HCT116 (cell line): ENCODE data around the gene CHCHD3. TPM values are rescaled to one million over a fixed set of nuclear protein-coding genes. Genes with fewer than 3 reads are reported as not detected.

ENCODE experiments used
- ATAC-seq: fragments of 200-7000 bp; cut with Tn5 transposase; 2 replicates; pipeline ENCODE4 v1.9.1; 2020; ENCODE audit warnings: mild to moderate bottlenecking, moderate library complexity
- BruUV-seq: library from RNA; stranded (reverse); fragments of 400-500 nt; replicated peaks from 2 replicates; lab custom pipeline; 2021; lab: Mats Ljungman, UMichigan
- CTCF ChIA-PET: fragments of 300-600 bp; sonication (Branson Sonifier 250); formaldehyde crosslinking; loops from one replicate; lab custom pipeline; 2021; ENCODE audit warnings: antibody characterized with exemption; lab: Charles Lee
- POLR2A ChIA-PET: fragments of 300-600, 350-600 bp; sonication (Branson Sonifier 250); formaldehyde crosslinking; loops from one replicate; lab custom pipeline; 2021; ENCODE audit warnings: antibody characterized with exemption; lab: Charles Lee
- RAD21 ChIA-PET, 2 experiments: fragments of 300-600 bp; sonication (Branson Sonifier 250); formaldehyde crosslinking; loops; one replicate each; lab custom pipeline; 2023; ENCODE audit warnings: low total read pairs in 2 of 2; ENCODE audit not compliant: uncharacterized antibody in 2 of 2, unreplicated experiment in 2 of 2, low non-redundant PET in 1 of 2; lab: Charles Lee
- DNase-seq: peaks from one replicate; pipeline ENCODE4 v3.0.0-alpha.2; 2010; ENCODE audit warnings: low read depth, low spot score
- H2AFZ ChIP-seq: fragments of 200-600 bp; shearing (Covaris generic), sonication (generic); 2 replicates; pipeline ENCODE4 v1.6.1; 2017; ENCODE audit warnings: low read depth, mixed run types, mixed read lengths, antibody characterized with exemption, low read length; ENCODE audit not compliant: poor library complexity, severe bottlenecking
- H3K27ac ChIP-seq: 2 replicates; pipeline ENCODE4 v1.5.1; 2012; ENCODE audit warnings: low read depth, low read length
- H3K27me3 ChIP-seq: fragments of 200-600 bp; sonication (generic); 2 replicates; pipeline ENCODE4 v1.6.1; 2016; ENCODE audit warnings: mixed run types, low read length, mixed read lengths; ENCODE audit not compliant: insufficient read depth
- H3K36me3 ChIP-seq, 2 experiments: fragments of 200-500 bp in 1 of 2; fragments of 200-600 bp in 1 of 2; sonication (Bioruptor generic) in 1 of 2; sonication (generic) in 1 of 2; 2 replicates each; pipeline versions ENCODE4 v1.5.1 to v1.6.1; 2014 to 2016; ENCODE audit warnings: low read length in 2 of 2, inconsistent platforms in 1 of 2, mixed read lengths in 1 of 2, mixed run types in 1 of 2; ENCODE audit not compliant: insufficient read depth in 2 of 2, control insufficient read depth in 1 of 2
- H3K4me1 ChIP-seq, 2 experiments: fragments of 200-600 bp in 1 of 2; sonication (generic) in 1 of 2; 2 replicates each; pipeline versions ENCODE4 v1.5.1 to v1.6.1; 2012 to 2017; ENCODE audit warnings: low read length in 2 of 2, inconsistent platforms in 1 of 2, mild to moderate bottlenecking in 1 of 2, mixed read lengths in 1 of 2, mixed run types in 1 of 2, moderate library complexity in 1 of 2; ENCODE audit not compliant: insufficient read depth in 2 of 2, control insufficient read depth in 1 of 2
- H3K4me2 ChIP-seq: fragments of 200-600 bp; sonication (generic); 2 replicates; pipeline ENCODE4 v1.6.1; 2017; ENCODE audit warnings: mixed run types, low read length, mixed read lengths
- H3K4me3 ChIP-seq, 2 experiments: fragments of 200-600 bp in 1 of 2; sonication (generic) in 1 of 2; replicated peaks in 1 of 2; 2 replicates each; pipeline ENCODE4 v1.5.1; 2011 to 2016; ENCODE audit warnings: low read length in 2 of 2, control low read depth in 1 of 2, low read depth in 1 of 2, mild to moderate bottlenecking in 1 of 2, mixed read lengths in 1 of 2, mixed run types in 1 of 2
- H3K79me2 ChIP-seq: fragments of 200-600 bp; sonication (generic); 2 replicates; pipeline ENCODE4 v1.6.1; 2017; ENCODE audit warnings: mild to moderate bottlenecking, mixed run types, low read length, moderate library complexity, mixed read lengths; ENCODE audit not compliant: insufficient read depth
- H3K9ac ChIP-seq: fragments of 200-600 bp; sonication (generic); 2 replicates; pipeline ENCODE4 v1.6.1; 2016; ENCODE audit warnings: low read length, mixed read lengths
- H3K9me2 ChIP-seq: fragments of 200-600 bp; sonication (generic), shearing (Covaris generic); 2 replicates; pipeline ENCODE4 v1.6.1; 2017; ENCODE audit warnings: mixed run types, mild to moderate bottlenecking, moderate library complexity; ENCODE audit not compliant: insufficient read depth
- H3K9me3 ChIP-seq, 2 experiments: fragments of 200-500 bp in 1 of 2; fragments of 200-600 bp in 1 of 2; sonication (Bioruptor generic) in 1 of 2; sonication (generic) in 1 of 2; 2 replicates each; pipeline ENCODE4 v1.6.1; 2014 to 2017; ENCODE audit warnings: low read length in 2 of 2, mixed read lengths in 2 of 2, inconsistent platforms in 1 of 2, low read depth in 1 of 2, mild to moderate bottlenecking in 1 of 2, mixed run types in 1 of 2, moderate library complexity in 1 of 2; ENCODE audit not compliant: control insufficient read depth in 1 of 2, insufficient read depth in 1 of 2
- H4K20me1 ChIP-seq: fragments of 200-600 bp; sonication (generic), shearing (Covaris generic); 2 replicates; pipeline ENCODE4 v1.6.1; 2017; ENCODE audit warnings: mixed run types, mild to moderate bottlenecking, moderate library complexity; ENCODE audit not compliant: insufficient read depth
- CTCF ChIP-seq, 3 experiments: fragments of 200-600 bp in 1 of 3; sonication (generic) in 1 of 3; IDR thresholded peaks in 2 of 3; conservative IDR thresholded peaks in 1 of 3; 2 replicates each; pipeline ENCODE4 v1.5.1; 2012 to 2017; ENCODE audit warnings: low read depth in 2 of 3, low read length in 2 of 3, antibody characterized with exemption in 1 of 3, borderline replicate concordance in 1 of 3, control low read depth in 1 of 3, mild to moderate bottlenecking in 1 of 3, mixed read lengths in 1 of 3, mixed run types in 1 of 3, moderate library complexity in 1 of 3; ENCODE audit not compliant: insufficient read depth in 1 of 3
- ZFX ChIP-seq: fragments of 450-650 bp; IDR thresholded peaks from 2 replicates; pipeline ENCODE4 v1.6.1; 2017
- intact Hi-C: fragments of 100-400 bp; cut with micrococcal nuclease; formaldehyde crosslinking; loops from 2 replicates; pipeline ENCODE4 v1.10.0; 2022
- total RNA-seq: library from RNA; stranded (reverse); gene quantifications from one replicate; pipeline ENCODE4 v1.2.1, GENCODE V29; 2021; ENCODE audit not compliant: unreplicated experiment

Gene CHCHD3
- total RNA-seq, 1 experiment from 2014 or later, result 73.5 TPM

GRCh38 chr7:133051066-133051465 lies 30.8 kb downstream of the CHCHD3 start:
- intact Hi-C loops, result no loop called here
- ChIA-PET RAD21 (no interaction called here), CTCF (no interaction called here), POLR2A (no interaction called here)
- no peak overlapping the region for H3K4me3 ChIP-seq
- no peaks in the 10 kb centered on the region; a peak in 1 of 4 replicates for H3K36me3 ChIP-seq
- H3K4me2 ChIP-seq, result no peak overlapping the region
- H3K79me2 ChIP-seq, result peaks cover 87% of the 10 kb centered on the region
- H3K9me3 ChIP-seq, result no peaks in the 10 kb centered on the region
- no peak for TF ChIP-seq ZFX
- peak in 1 of 3 experiments; percentile 27; a peak in 2 of 6 replicates for TF ChIP-seq CTCF (IDR thresholded peaks at IDR 0.05 in 2 of 3, conservative IDR thresholded peaks at IDR 0.05 in 1 of 3; ENCODE audit: borderline replicate concordance in 1 of 3, insufficient read depth in 1 of 3, low read depth in 2 of 3, low read length in 2 of 3)
- H4K20me1 ChIP-seq, result peaks cover 18% of the 10 kb centered on the region; the same call in 1 of the 2 replicates
- ATAC-seq, result peak; percentile 57; the same call in 1 of the 2 replicates
- H3K27ac ChIP-seq, result no peak overlapping the region
- H3K27me3 ChIP-seq, result no peaks in the 10 kb centered on the region
- no peak for DNase-seq
- no peak overlapping the region for H3K9ac ChIP-seq
- no peaks in the 10 kb centered on the region for H3K4me1 ChIP-seq
- no peaks in the 10 kb centered on the region for H3K9me2 ChIP-seq
- H2AFZ ChIP-seq, result no peak overlapping the region
- no TSS peak for BruUV-seq

- ChIA-PET POLR2A (no interaction called here), CTCF (no interaction called here)
- no peak overlapping the region for H3K27ac ChIP-seq
- no peak overlapping the region for H3K4me3 ChIP-seq
- no peak overlapping the region for H3K4me2 ChIP-seq
- H3K9me3 ChIP-seq, result no peaks in the 10 kb centered on the region
- H3K36me3 ChIP-seq, result no peaks in the 10 kb centered on the region; a peak in 1 of 4 replicates
- intact Hi-C loops, result no loop called here
- H4K20me1 ChIP-seq, result peaks cover 18% of the 10 kb centered on the region; the same call in 1 of the 2 replicates
- TF ChIP-seq ZFX, result no peak
- TF ChIP-seq, all 23 proteins: peak for 0
- BruUV-seq, result no TSS peak
- H2AFZ ChIP-seq, result no peak overlapping the region
- ATAC-seq, result no peak
- RAD21 ChIA-PET, result no interaction called here
- no peak overlapping the region for H3K9ac ChIP-seq
- H3K4me1 ChIP-seq, result no peaks in the 10 kb centered on the region
- H3K79me2 ChIP-seq, result peaks cover 88% of the 10 kb centered on the region
- H3K27me3 ChIP-seq, result no peaks in the 10 kb centered on the region
- DNase-seq, result no peak
- no peaks in the 10 kb centered on the region for H3K9me2 ChIP-seq
These were observed 31.5 kb downstream of the CHCHD3 start for GRCh38 chr7:133050200-133050995.
